Upper lobe of left lung (tissue), 4 donors: ENCODE measurements around the gene CDH12.

ENCODE experiments used
- CTCF ChIP-seq, 6 experiments: fragments of 450-650 bp in 4 of 6; fragments of 200-600 bp in 2 of 6; sonication (generic) in 2 of 6; IDR thresholded peaks; one replicate each; pipeline ENCODE4 v1.5.1; 2016 to 2019; ENCODE audit warnings: antibody characterized with exemption in 6 of 6
- POLR2A ChIP-seq, 4 donors: fragments of 450-650 bp; IDR thresholded peaks; one replicate each; pipeline ENCODE4 v1.5.1; 2016 to 2017; ENCODE audit warnings: antibody characterized with exemption in 4 of 4, mild to moderate bottlenecking in 2 of 4
- POLR2AphosphoS5 ChIP-seq, 2 donors: sonication (generic); formaldehyde crosslinking; IDR thresholded peaks; one replicate each; pipeline ENCODE4 v1.5.1; 2017; ENCODE audit warnings: antibody characterized with exemption in 2 of 2

- TF ChIP-seq CTCF (IDR thresholded peaks at IDR 0.05) (no peak), POLR2A (IDR thresholded peaks at IDR 0.05) (no peak), POLR2AphosphoS5 (IDR thresholded peaks at IDR 0.05) (no peak)
Measured at GRCh38 chr5:21784487-21784886, 1068.7 kb downstream of the CDH12 start.
